H1 (cell line): ENCODE measurements around the gene POU6F2. TPM values are rescaled to one million over a fixed set of nuclear protein-coding genes. Genes with fewer than 3 reads are reported as not detected.

ENCODE experiments used
- CTCF ChIA-PET: fragments of 300-600 bp; sonication (Branson Sonifier 250); formaldehyde crosslinking; loops from one replicate; lab custom pipeline; 2021; ENCODE audit not compliant: partially characterized antibody; lab: Charles Lee
- POLR2A ChIA-PET: fragments of 300-600 bp; sonication (Branson Sonifier 250); formaldehyde crosslinking; loops from one replicate; lab custom pipeline; 2021; ENCODE audit warnings: inconsistent platforms; ENCODE audit not compliant: partially characterized antibody; lab: Charles Lee
- DNase-seq, 2 experiments: peaks; one replicate each; pipeline versions ENCODE4 v3.0.0 to v3.0.0-alpha.2; 2010 to 2022; ENCODE audit warnings: low spot score in 2 of 2, low read depth in 1 of 2, mixed read lengths in 1 of 2
- FAIRE-seq: peaks from 2 replicates; lab custom pipeline; 2011; peaks lifted over from hg19 to GRCh38; lab: Jason Lieb, UNC
- H2AFZ ChIP-seq: 2 replicates; pipeline ENCODE4 v1.8.1; 2012; ENCODE audit warnings: low read length, inconsistent platforms
- H2AK5ac ChIP-seq: 2 replicates; pipeline ENCODE4 v1.6.1; 2013; ENCODE audit warnings: low read depth, low read length
- H2BK120ac ChIP-seq: replicated peaks from 2 replicates; pipeline ENCODE3; 2013; ENCODE audit warnings: low read depth, low read length, inconsistent platforms
- H2BK12ac ChIP-seq: 2 replicates; pipeline ENCODE4 v1.6.1; 2013; ENCODE audit warnings: low read depth, low read length
- H2BK15ac ChIP-seq: 2 replicates; pipeline ENCODE4 v1.6.1; 2013; ENCODE audit warnings: low read length
- H2BK20ac ChIP-seq: 2 replicates; pipeline ENCODE4 v1.6.1; 2013; ENCODE audit warnings: low read length
- H2BK5ac ChIP-seq: 2 replicates; pipeline ENCODE4 v1.6.1; 2013; ENCODE audit warnings: low read depth, low read length
- H3K14ac ChIP-seq: 2 replicates; pipeline ENCODE4 v1.6.1; 2013; ENCODE audit warnings: inconsistent platforms; ENCODE audit not compliant: insufficient read length
- H3K18ac ChIP-seq: 2 replicates; pipeline ENCODE4 v1.6.1; 2013; ENCODE audit warnings: low read length; ENCODE audit errors: extremely low read depth
- H3K23ac ChIP-seq: 2 replicates; pipeline ENCODE4 v1.6.1; 2013; ENCODE audit warnings: inconsistent platforms; ENCODE audit not compliant: insufficient read length
- H3K23me2 ChIP-seq: 2 replicates; pipeline ENCODE4 v1.6.1; 2013; ENCODE audit warnings: low read depth, low read length
- H3K27ac ChIP-seq: 2 replicates; pipeline ENCODE4 v1.6.1; 2011; ENCODE audit warnings: low read depth, low read length, inconsistent platforms
- H3K27me3 ChIP-seq, 4 experiments: replicated peaks in 1 of 4; 1 replicate in 1 of 4; 2 replicates in 3 of 4; pipeline versions ENCODE4 v1.6.1 to v1.8.1; 2011 to 2013; ENCODE audit warnings: low read length in 3 of 4, mild to moderate bottlenecking in 3 of 4, inconsistent platforms in 2 of 4, mixed read lengths in 2 of 4, moderate library complexity in 1 of 4; ENCODE audit not compliant: control insufficient read depth in 3 of 4, insufficient read depth in 3 of 4; ENCODE audit errors: extremely low read depth in 1 of 4
- H3K36me3 ChIP-seq, 4 experiments: 2 replicates each; pipeline versions ENCODE4 v1.6.1 to v1.8.1; 2011 to 2013; ENCODE audit warnings: mild to moderate bottlenecking in 4 of 4, low read length in 3 of 4, moderate library complexity in 2 of 4, control low read depth in 1 of 4, inconsistent platforms in 1 of 4; ENCODE audit not compliant: insufficient read depth in 4 of 4, control insufficient read depth in 2 of 4
- H3K4ac ChIP-seq: replicated peaks from 2 replicates; pipeline ENCODE3; 2013; ENCODE audit warnings: low read length, low read depth, mixed read lengths, inconsistent platforms; ENCODE audit not compliant: insufficient read length
- H3K4me1 ChIP-seq, 4 experiments: replicated peaks in 1 of 4; 1 replicate in 1 of 4; 2 replicates in 3 of 4; pipeline versions ENCODE4 v1.6.1 to v1.8.1; 2011 to 2013; ENCODE audit warnings: low read length in 3 of 4, inconsistent platforms in 2 of 4, mixed read lengths in 1 of 4; ENCODE audit not compliant: insufficient read depth in 4 of 4, control insufficient read depth in 3 of 4
- H3K4me2 ChIP-seq, 2 experiments: 2 replicates each; pipeline versions ENCODE4 v1.6.1 to v1.8.1; 2011 to 2013; ENCODE audit warnings: low read depth in 2 of 2, low read length in 2 of 2, control low read depth in 1 of 2, inconsistent platforms in 1 of 2, mild to moderate bottlenecking in 1 of 2; ENCODE audit not compliant: insufficient read depth in 1 of 2
- H3K4me3 ChIP-seq, 4 experiments: fragments of 200-600, 300-600 bp in 1 of 4; sonication (generic), shearing (Covaris generic), sonication (Bioruptor Twin) in 1 of 4; 2 replicates each; pipeline versions ENCODE4 v1.5.1 to v1.8.1; 2011 to 2016; ENCODE audit warnings: low read length in 4 of 4, low read depth in 3 of 4, control low read depth in 2 of 4, inconsistent platforms in 2 of 4, mild to moderate bottlenecking in 2 of 4, mixed read lengths in 1 of 4, moderate library complexity in 1 of 4; ENCODE audit not compliant: insufficient read depth in 2 of 4; ENCODE audit errors: extremely low read depth in 1 of 4
- H3K56ac ChIP-seq: replicated peaks from 2 replicates; pipeline ENCODE3; 2013; ENCODE audit warnings: low read depth, mild to moderate bottlenecking, mixed read lengths, low read length, inconsistent platforms; ENCODE audit not compliant: insufficient read length
- H3K79me1 ChIP-seq: 2 replicates; pipeline ENCODE4 v1.6.1; 2013; ENCODE audit warnings: low read depth, low read length, control low read depth
- H3K79me2 ChIP-seq, 2 experiments: 2 replicates each; pipeline versions ENCODE4 v1.6.1 to v1.8.1; 2012 to 2013; ENCODE audit warnings: low read length in 2 of 2, mild to moderate bottlenecking in 2 of 2, inconsistent platforms in 1 of 2; ENCODE audit not compliant: insufficient read depth in 2 of 2, control insufficient read depth in 1 of 2
- H3K9ac ChIP-seq, 4 experiments: replicated peaks in 1 of 4; 1 replicate in 1 of 4; 2 replicates in 3 of 4; pipeline versions ENCODE4 v1.6.1 to v1.8.1; 2011 to 2013; ENCODE audit warnings: low read depth in 3 of 4, low read length in 3 of 4, control low read depth in 2 of 4, mild to moderate bottlenecking in 2 of 4, moderate library complexity in 2 of 4, inconsistent platforms in 1 of 4; ENCODE audit errors: extremely low read depth in 1 of 4
- H3K9me3 ChIP-seq, 2 experiments: 2 replicates each; pipeline versions ENCODE4 v1.6.1 to v1.8.1; 2012 to 2013; ENCODE audit warnings: mild to moderate bottlenecking in 2 of 2, moderate library complexity in 2 of 2, control low read depth in 1 of 2, inconsistent platforms in 1 of 2, low read depth in 1 of 2, low read length in 1 of 2, mixed read lengths in 1 of 2; ENCODE audit not compliant: insufficient read depth in 2 of 2
- H4K20me1 ChIP-seq, 2 experiments: replicated peaks in 1 of 2; 2 replicates each; pipeline versions ENCODE3 to v1.8.1; 2011 to 2013; ENCODE audit warnings: inconsistent platforms in 2 of 2, low read length in 2 of 2, mild to moderate bottlenecking in 1 of 2; ENCODE audit not compliant: insufficient read depth in 2 of 2, control insufficient read depth in 1 of 2
- H4K5ac ChIP-seq: 2 replicates; pipeline ENCODE4 v1.6.1; 2013; ENCODE audit warnings: low read length, low read depth, mixed read lengths, inconsistent platforms; ENCODE audit not compliant: insufficient read length
- H4K8ac ChIP-seq: 2 replicates; pipeline ENCODE4 v1.8.0; 2013; ENCODE audit warnings: mild to moderate bottlenecking, moderate library complexity, low read length, inconsistent platforms; ENCODE audit not compliant: insufficient read depth; ENCODE audit errors: extremely low read depth
- H4K91ac ChIP-seq: replicated peaks from 2 replicates; pipeline ENCODE3; 2013; ENCODE audit warnings: low read length, mixed read lengths, inconsistent platforms; ENCODE audit not compliant: insufficient read length
- WGBS, 2 experiments: shearing (Covaris generic) in 1 of 2; methylation state at CpG; one replicate each; pipeline versions ENCODE4 v1.1.6 to v1.1.7; 2013 to 2015; ENCODE audit warnings: low lambda C conversion rate in 2 of 2, mixed read lengths in 2 of 2, inconsistent platforms in 1 of 2, low coverage in 1 of 2, missing lambda C conversion rate in 1 of 2; ENCODE audit not compliant: insufficient replicate concordance in 2 of 2, insufficient coverage in 1 of 2, insufficient read length in 1 of 2; ENCODE audit errors: extremely low coverage in 1 of 2, missing lambda C conversion rate in 1 of 2; 5-methylcytosine and 5-hydroxymethylcytosine counted together
- polyA plus RNA-seq, 7 experiments: library from polyadenylated mRNA; depleted of rRNA in 3 of 7; stranded (reverse) in 5 of 7; unstranded in 2 of 7; fragments of >200 nt in 5 of 7; fragments of 200-250 nt in 2 of 7; gene quantifications; 1 replicate in 5 of 7; 2 replicates in 1 of 7; 4 replicates in 1 of 7; pipeline versions ENCODE4 v1.2.1 to v1.2.3, GENCODE V29; 2011 to 2013; ENCODE audit warnings: missing spikeins in 2 of 7, mixed read lengths in 2 of 7
- total RNA-seq: library from RNA; stranded (reverse); fragmentation: NEBNext Ultra II Directional; extraction: Animal tissue kit (Norgen Biotek cat#: 25700); gene quantifications from 2 replicates; pipeline ENCODE4 v1.2.1, GENCODE V29; 2021

POU6F2 gene
- total and polyA plus RNA-seq, 2 of the 8 experiments (the other 6 are each of a cell fraction or from before 2014, with no cell fraction given), result 1.1 to 2.0 TPM

DNA sequence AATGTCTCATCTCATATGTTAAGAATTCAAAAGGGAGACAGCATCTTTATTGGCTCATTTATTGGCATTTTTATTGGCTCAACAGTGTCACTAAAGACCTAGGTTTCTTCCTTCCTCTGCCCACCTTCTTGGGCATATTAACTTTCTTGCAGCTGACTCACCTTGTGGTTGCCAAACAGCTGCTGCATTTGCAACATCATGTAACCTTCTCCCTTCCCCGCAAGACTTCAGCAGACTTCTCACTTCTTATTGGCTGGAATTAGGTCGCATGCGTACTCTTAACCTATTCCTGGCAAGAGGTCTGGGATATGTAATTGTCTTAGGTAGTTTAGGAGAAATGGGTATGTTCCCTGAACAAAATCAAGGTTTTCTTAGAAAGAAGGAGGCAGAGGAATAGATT lies 263.2 kb downstream of the POU6F2 start:
- Histone ChIP-seq H4K91ac (no peak overlapping the region), H2BK20ac (no peak overlapping the region), H4K8ac (no peak overlapping the region), H2BK12ac (no peak overlapping the region), H2BK5ac (no peak overlapping the region), H3K36me3 (no peaks in the 10 kb centered on the region), H3K9me3 (peaks cover 0 to 3% of the 10 kb centered on the region in 2 experiments; a peak in 3 of 4 replicates), H3K4me2 (no peak overlapping the region), H3K23ac (no peak overlapping the region), H3K4ac (no peak overlapping the region), H3K4me1 (peaks cover 0 to 3% (median 0%) of the 10 kb centered on the region in 4 experiments; a peak in 1 of 7 replicates), H3K27me3 (no peaks in the 10 kb centered on the region), H3K27ac (no peak overlapping the region), H3K23me2 (no peaks in the 10 kb centered on the region), H3K14ac (no peak overlapping the region), H3K18ac (no peak overlapping the region), H3K79me2 (no peaks in the 10 kb centered on the region), H2AK5ac (no peak overlapping the region), H2BK120ac (no peak overlapping the region), H3K56ac (no peak overlapping the region), H3K79me1 (no peaks in the 10 kb centered on the region), H2BK15ac (no peak overlapping the region), H3K4me3 (no peak overlapping the region), H2AFZ (no peak overlapping the region), H3K9ac (no peak overlapping the region), H4K20me1 (no peaks in the 10 kb centered on the region), H4K5ac (no peak overlapping the region)
- CTCF ChIA-PET, result interaction anchor here (0.7 kb wide), 1 partner anchor 504 kb away, joined by 3 read pairs; no protein-coding TSS in a partner anchor
- POLR2A ChIA-PET, result no interaction called here
- FAIRE-seq (no peak), DNase-seq (no peak)
- 93% methylated on average over 3 of the region's 3 CpGs; no CpG with 5 or more reads in 1 of the 2 experiments for WGBS, 2 experiments
